Measurements from ENCODE around the gene ZFYVE27.

DNA sequence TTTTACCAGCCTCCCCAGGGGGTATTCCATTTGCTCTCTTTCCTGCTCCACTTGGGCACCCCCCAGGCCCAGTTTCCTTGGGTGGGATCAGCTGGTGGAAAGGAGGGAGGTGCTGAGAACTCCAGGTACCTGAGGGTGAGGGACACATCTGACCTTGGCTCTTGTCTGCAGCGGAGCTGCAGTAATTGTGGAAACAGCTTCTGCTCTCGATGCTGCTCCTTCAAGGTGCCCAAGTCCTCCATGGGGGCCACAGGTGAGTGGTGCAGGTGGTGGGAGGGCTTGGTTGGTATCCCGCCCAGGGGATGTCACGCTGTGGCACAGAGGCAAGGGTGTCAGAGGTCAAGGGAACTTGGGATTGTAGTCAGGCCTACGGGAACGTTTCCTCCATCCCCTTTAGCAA, 20.5 kb downstream of the ZFYVE27 start:
- TF ChIP-seq CTCF (IDR thresholded peaks at IDR 0.05), result no peak
- no peak for TF ChIP-seq POLR2A (IDR thresholded peaks at IDR 0.05)
